ENCODE data around the gene HEG1. TPM values are rescaled to one million over a fixed set of nuclear protein-coding genes. Genes with fewer than 3 reads are reported as not detected.
"Not testable (repeated sequence)": the region's sequence is repeated elsewhere in the genome, so short reads cannot be mapped to it uniquely, and the experiment has no call there.

HEG1 gene
- total RNA-seq, 1 donor from 2014 or later, result 67.7 TPM

GRCh38 chr3:124986192-124987143 lies 69.3 kb downstream of the HEG1 start:
- DNase-seq, result no peak

- no peak for DNase-seq
These were observed 70.4 kb downstream of the HEG1 start for GRCh38 chr3:124985349-124985748.

GRCh38 chr3:124984754-124985153 lies 71.0 kb downstream of the HEG1 start:
- no peak for DNase-seq

GRCh38 chr3:124982855-124983254 lies 72.9 kb downstream of the HEG1 start:
- no peak for DNase-seq

- peak; percentile 68 for DNase-seq
These were observed 74.3 kb downstream of the HEG1 start for GRCh38 chr3:124981472-124981871.

GRCh38 chr3:124978627-124979026 lies 77.2 kb downstream of the HEG1 start:
- no peak for DNase-seq

GRCh38 chr3:124976383-124976782 lies 79.4 kb downstream of the HEG1 start:
- DNase-seq, result no peak

GRCh38 chr3:124974691-124975090 lies 81.1 kb downstream of the HEG1 start:
- no peak for DNase-seq

- DNase-seq, result no peak
These were observed 82.5 kb downstream of the HEG1 start for GRCh38 chr3:124973290-124973689.

- no peak for DNase-seq
These were observed 83.3 kb downstream of the HEG1 start for GRCh38 chr3:124972457-124972856.

- no peak for DNase-seq
These were observed 85.7 kb downstream of the HEG1 start for GRCh38 chr3:124969963-124970722.

GRCh38 chr3:124969190-124969589 lies 86.6 kb downstream of the HEG1 start:
- DNase-seq, result no peak

- no peak for DNase-seq
These were observed 87.8 kb downstream of the HEG1 start for GRCh38 chr3:124967964-124968363.

- no peak for DNase-seq
These were observed 89.0 kb downstream of the HEG1 start for GRCh38 chr3:124966521-124967445.

- DNase-seq, result no peak
These were observed 90.4 kb downstream of the HEG1 start for GRCh38 chr3:124965413-124965812.

- DNase-seq, result no peak
These were observed 91.4 kb downstream of the HEG1 start for GRCh38 chr3:124964387-124964786.

- DNase-seq, result no peak
These were observed 92.0 kb downstream of the HEG1 start for GRCh38 chr3:124963755-124964154.

- no peak for DNase-seq
These were observed 93.3 kb downstream of the HEG1 start for GRCh38 chr3:124962403-124962940.

GRCh38 chr3:124960698-124961097 lies 95.1 kb downstream of the HEG1 start:
- no peak for DNase-seq

GRCh38 chr3:124960105-124960504 lies 95.7 kb downstream of the HEG1 start:
- DNase-seq, result no peak

GRCh38 chr3:124957951-124958350 lies 97.8 kb downstream of the HEG1 start:
- DNase-seq, result not testable (repeated sequence)

Measured in tongue (tissue), 2 donors.